HUES48 (cell line): Measurements from ENCODE around the gene ATP2B2.
"Not testable (repeated sequence)": the region's sequence is repeated elsewhere in the genome, so short reads cannot be mapped to it uniquely, and the experiment has no call there.

Experiments
- H3K27ac ChIP-seq: one replicate; pipeline ENCODE4 v1.7.0; 2013; ENCODE audit warnings: low read depth, low read length, inconsistent platforms
- H3K27me3 ChIP-seq: 2 replicates; pipeline ENCODE4 v1.6.1; 2013; ENCODE audit warnings: mild to moderate bottlenecking, low read length; ENCODE audit not compliant: control insufficient read depth, insufficient read depth
- H3K36me3 ChIP-seq: 2 replicates; pipeline ENCODE4 v1.6.1; 2013; ENCODE audit warnings: low read length; ENCODE audit not compliant: control insufficient read depth, insufficient read depth
- H3K4me1 ChIP-seq: 2 replicates; pipeline ENCODE4 v1.6.1; 2013; ENCODE audit warnings: mild to moderate bottlenecking, low read length; ENCODE audit not compliant: control insufficient read depth, insufficient read depth
- H3K4me3 ChIP-seq: 2 replicates; pipeline ENCODE4 v1.5.1; 2013; ENCODE audit warnings: mild to moderate bottlenecking, low read depth, low read length
- H3K9ac ChIP-seq: 2 replicates; pipeline ENCODE4 v1.6.1; 2013; ENCODE audit warnings: mild to moderate bottlenecking, low read depth, low read length, moderate library complexity
- H3K9me3 ChIP-seq: 2 replicates; pipeline ENCODE4 v1.6.1; 2013; ENCODE audit warnings: low read length; ENCODE audit not compliant: control insufficient read depth, insufficient read depth

The ATP2B2 gene

GRCh38 chr3:10303785-10304184 lies 201.6 kb downstream of the ATP2B2 start:
- no peak overlapping the region for H3K4me3 ChIP-seq
- H3K27ac ChIP-seq = no peak overlapping the region
- H3K9me3 ChIP-seq = no peaks in the 10 kb centered on the region
- H3K27me3 ChIP-seq = no peaks in the 10 kb centered on the region
- H3K36me3 ChIP-seq = peaks cover 92% of the 10 kb centered on the region
- no peak overlapping the region for H3K9ac ChIP-seq
- H3K4me1 ChIP-seq = no peaks in the 10 kb centered on the region

DNA sequence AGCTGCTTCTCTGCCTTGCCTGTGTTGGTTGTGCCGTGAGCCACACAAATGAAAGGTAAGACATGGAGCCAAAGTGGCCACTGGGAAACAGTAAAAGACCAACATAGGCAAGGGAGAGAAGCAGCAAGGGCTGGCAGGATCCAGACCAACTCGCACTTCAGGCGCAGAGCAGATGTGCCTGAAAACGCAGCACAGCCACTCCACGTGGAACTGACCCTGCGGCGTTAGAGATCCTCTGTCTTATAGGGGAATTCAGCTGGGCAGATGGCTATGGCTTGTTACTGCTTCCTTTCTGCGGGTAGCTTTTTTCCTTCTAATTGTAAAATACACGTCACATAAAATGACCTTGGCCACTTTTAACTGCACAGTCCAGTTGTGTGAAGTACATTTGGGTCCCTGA lies 202.3 kb downstream of the ATP2B2 start:
- Histone ChIP-seq H3K4me1 (no peaks in the 10 kb centered on the region), H3K4me3 (no peak overlapping the region), H3K27ac (no peak overlapping the region), H3K36me3 (peaks cover 86% of the 10 kb centered on the region), H3K27me3 (no peaks in the 10 kb centered on the region), H3K9me3 (no peaks in the 10 kb centered on the region), H3K9ac (no peak overlapping the region)

- peaks cover 60% of the 10 kb centered on the region for H3K36me3 ChIP-seq
- no peaks in the 10 kb centered on the region for H3K4me1 ChIP-seq
- no peak overlapping the region for H3K9ac ChIP-seq
- H3K27ac ChIP-seq = no peak overlapping the region
- no peak overlapping the region for H3K4me3 ChIP-seq
- no peaks in the 10 kb centered on the region for H3K9me3 ChIP-seq
- no peaks in the 10 kb centered on the region for H3K27me3 ChIP-seq
These were observed 205.3 kb downstream of the ATP2B2 start for GRCh38 chr3:10300087-10300486.

GRCh38 chr3:10299679-10300078 lies 205.7 kb downstream of the ATP2B2 start:
- Histone ChIP-seq H3K4me1 (no peaks in the 10 kb centered on the region), H3K9me3 (no peaks in the 10 kb centered on the region), H3K4me3 (no peak overlapping the region), H3K9ac (no peak overlapping the region), H3K27me3 (no peaks in the 10 kb centered on the region), H3K27ac (no peak overlapping the region), H3K36me3 (peaks cover 60% of the 10 kb centered on the region)

DNA sequence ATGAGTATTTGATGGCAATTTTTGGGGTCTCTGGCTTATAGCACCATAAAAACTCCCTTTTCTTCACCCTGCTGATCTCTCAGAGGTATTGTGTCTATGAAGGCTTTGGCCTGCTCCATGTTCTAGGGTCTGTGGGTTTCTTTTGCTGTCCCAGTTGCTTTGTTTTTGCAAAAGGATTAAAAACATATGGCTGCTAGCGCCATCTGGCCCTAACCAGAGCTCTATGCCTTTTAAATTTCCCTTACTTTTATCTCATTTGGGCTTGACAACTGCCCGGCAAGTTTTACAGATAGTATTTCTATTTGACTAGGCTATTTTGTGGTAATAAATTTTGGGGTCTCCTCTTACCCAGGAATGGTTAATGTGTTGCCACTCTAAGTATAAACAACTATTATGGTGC lies 206.2 kb downstream of the ATP2B2 start:
- H3K4me3 ChIP-seq = no peak overlapping the region
- H3K4me1 ChIP-seq = no peaks in the 10 kb centered on the region
- no peaks in the 10 kb centered on the region for H3K9me3 ChIP-seq
- H3K27me3 ChIP-seq = no peaks in the 10 kb centered on the region
- peaks cover 57% of the 10 kb centered on the region for H3K36me3 ChIP-seq
- H3K9ac ChIP-seq = no peak overlapping the region
- H3K27ac ChIP-seq = no peak overlapping the region

DNA sequence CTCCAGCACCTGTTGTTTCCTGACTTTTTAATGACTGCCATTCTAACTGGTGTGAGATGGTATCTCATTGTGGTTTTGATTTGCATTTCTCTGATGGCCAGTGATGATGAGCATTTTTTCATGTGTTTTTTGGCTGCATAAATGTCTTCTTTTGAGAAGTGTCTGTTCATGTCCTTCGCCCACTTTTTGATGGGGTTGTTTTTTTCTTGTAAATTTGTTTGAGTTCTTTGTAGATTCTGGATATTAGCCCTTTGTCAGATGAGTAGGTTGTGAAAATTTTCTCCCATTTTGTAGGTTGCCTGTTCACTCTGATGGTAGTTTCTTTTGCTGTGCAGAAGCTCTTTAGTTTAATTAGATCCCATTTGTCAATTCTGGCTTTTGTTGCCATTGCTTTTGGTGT lies 207.3 kb downstream of the ATP2B2 start:
- H3K4me3 ChIP-seq, H3K9me3 ChIP-seq, H3K4me1 ChIP-seq, H3K9ac ChIP-seq, H3K27ac ChIP-seq, H3K27me3 ChIP-seq: not testable (repeated sequence)
- H3K36me3 ChIP-seq = peaks cover 46% of the 10 kb centered on the region

- no peak overlapping the region for H3K27ac ChIP-seq
- H3K9ac ChIP-seq = no peak overlapping the region
- H3K4me3 ChIP-seq = no peak overlapping the region
- peaks cover 19% of the 10 kb centered on the region for H3K36me3 ChIP-seq
- no peaks in the 10 kb centered on the region for H3K4me1 ChIP-seq
- H3K9me3 ChIP-seq = no peaks in the 10 kb centered on the region
- no peaks in the 10 kb centered on the region for H3K27me3 ChIP-seq
These were observed 211.3 kb downstream of the ATP2B2 start for GRCh38 chr3:10294030-10294586.

- Histone ChIP-seq H3K9ac (no peak within 1 kb of the TSS), H3K27me3 (no peaks in the 10 kb centered on the region), H3K4me3 (no peak within 1 kb of the TSS), H3K27ac (no peak within 1 kb of the TSS), H3K9me3 (no peaks in the 10 kb centered on the region), H3K36me3 (peaks cover 33% of the 10 kb centered on the region), H3K4me1 (no peaks in the 10 kb centered on the region)
These were observed 212.6 kb downstream of the ATP2B2 start, which contains the start of gene GHRL for GRCh38 chr3:10292505-10293419. GHRL (minus strand) TSS chr3:10292947; CDS start chr3:10290180, 2,767 bp downstream.

DNA sequence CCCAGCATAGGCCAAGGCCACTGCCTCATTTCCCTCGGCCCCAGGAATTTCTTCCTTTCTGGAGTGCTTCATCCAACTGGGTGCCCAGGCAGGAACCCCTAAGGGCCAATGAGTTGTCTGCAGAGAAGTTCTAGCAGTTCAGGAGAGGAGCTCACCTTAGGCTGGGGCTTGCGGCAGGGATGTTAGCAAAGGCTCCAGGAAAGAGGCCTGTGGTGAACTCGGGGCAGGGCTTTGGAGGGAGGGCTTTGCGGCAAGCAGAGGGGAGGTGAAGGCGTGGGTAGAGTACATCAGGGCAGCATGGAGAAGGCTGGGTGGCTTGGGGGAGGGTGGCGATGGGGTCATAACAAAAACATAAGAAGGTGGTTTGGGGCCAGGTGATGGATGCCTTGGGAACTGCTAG lies 213.7 kb downstream of the ATP2B2 start:
- Histone ChIP-seq H3K27me3 (no peaks in the 10 kb centered on the region), H3K27ac (no peak overlapping the region), H3K9me3 (no peaks in the 10 kb centered on the region), H3K4me3 (no peak overlapping the region), H3K36me3 (peaks cover 39% of the 10 kb centered on the region), H3K4me1 (peaks cover 5% of the 10 kb centered on the region), H3K9ac (no peak overlapping the region)

DNA sequence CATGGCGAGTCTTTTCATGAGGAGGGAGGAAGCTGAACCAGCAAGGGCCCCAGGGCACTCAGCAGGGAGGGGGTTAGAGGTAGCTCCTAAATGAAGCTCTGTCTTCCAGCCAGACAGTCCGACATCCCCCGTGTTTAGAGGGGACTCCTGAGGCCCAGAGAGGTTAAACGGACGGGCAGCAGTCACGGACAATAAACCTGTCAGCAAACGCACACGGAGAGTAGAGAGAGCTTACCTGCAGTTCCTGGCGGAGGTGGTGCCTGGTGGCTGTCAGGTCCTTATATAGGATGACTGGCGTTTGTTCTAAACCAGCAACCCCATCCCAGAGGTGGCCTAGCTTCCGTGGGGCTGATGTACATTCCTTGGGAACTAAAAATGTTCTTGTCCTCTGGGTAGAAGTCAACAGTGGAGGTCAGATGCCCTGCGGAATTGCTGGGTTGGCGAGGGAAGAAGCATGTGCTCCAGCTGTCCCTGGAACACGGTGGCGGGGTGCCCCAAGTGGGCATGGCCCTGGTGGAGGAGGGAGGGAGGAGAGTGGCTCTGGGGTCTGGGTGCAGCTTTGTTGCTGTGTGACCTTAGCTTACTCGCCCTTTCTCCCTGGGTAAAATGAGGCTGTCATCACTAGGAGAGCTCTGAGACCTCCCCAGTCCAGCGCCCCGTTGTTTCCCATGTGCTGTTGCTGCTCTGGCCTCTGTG lies 214.8 kb downstream of the ATP2B2 start:
- H3K27me3 ChIP-seq = no peaks in the 10 kb centered on the region
- H3K9me3 ChIP-seq = no peaks in the 10 kb centered on the region
- peaks cover 9% of the 10 kb centered on the region for H3K4me1 ChIP-seq
- no peak overlapping the region for H3K4me3 ChIP-seq
- H3K36me3 ChIP-seq = peaks cover 46% of the 10 kb centered on the region
- H3K9ac ChIP-seq = no peak overlapping the region
- H3K27ac ChIP-seq = no peak overlapping the region
